Naive B cell (primary cell): ENCODE data around the gene NR1I3. TPM values are rescaled to one million over a fixed set of nuclear protein-coding genes. Genes with fewer than 3 reads are reported as not detected.

Experiments used
- ATAC-seq, 2 donors: fragments of 150-1000 bp; cut with Tn5 transposase; 2 replicates each; pipeline ENCODE4 v1.10.0; 2021; ENCODE audit warnings: low read depth in 2 of 2, mild to moderate bottlenecking in 2 of 2, moderate library complexity in 2 of 2
- DNase-seq: peaks from one replicate; pipeline ENCODE4 v3.0.0; 2022
- H3K27ac Mint-ChIP-seq, 6 donors: one replicate each; pipeline ENCODE4 v1.8.0; 2020 to 2022; ENCODE audit warnings: mild to moderate bottlenecking in 6 of 6, mixed read lengths in 6 of 6, moderate library complexity in 5 of 6, inconsistent platforms in 2 of 6
- H3K27me3 Mint-ChIP-seq, 3 donors: one replicate each; pipeline ENCODE4 v1.8.0; 2021 to 2022; ENCODE audit warnings: mixed read lengths in 3 of 3, mild to moderate bottlenecking in 1 of 3
- H3K36me3 Mint-ChIP-seq, 2 donors: one replicate each; pipeline ENCODE4 v1.8.0; 2020 to 2022; ENCODE audit warnings: mixed read lengths in 2 of 2, inconsistent platforms in 1 of 2, mild to moderate bottlenecking in 1 of 2
- H3K4me1 Mint-ChIP-seq, 3 donors: one replicate each; pipeline ENCODE4 v1.8.0; 2020 to 2022; ENCODE audit warnings: mixed read lengths in 3 of 3, inconsistent platforms in 1 of 3, mild to moderate bottlenecking in 1 of 3, moderate library complexity in 1 of 3
- H3K4me3 Mint-ChIP-seq, 8 donors: one replicate each; pipeline ENCODE4 v1.8.0; 2020 to 2022; ENCODE audit warnings: mild to moderate bottlenecking in 8 of 8, mixed read lengths in 8 of 8, moderate library complexity in 8 of 8, inconsistent platforms in 2 of 8
- H3K9me3 Mint-ChIP-seq, 7 donors: one replicate each; pipeline ENCODE4 v1.8.0; 2020 to 2022; ENCODE audit warnings: mixed read lengths in 7 of 7, mild to moderate bottlenecking in 5 of 7, inconsistent platforms in 2 of 7, moderate library complexity in 1 of 7
- polyA plus RNA-seq, 6 donors: library from polyadenylated mRNA; unstranded; fragments of 300-500 nt; fragmentation: Illumina TruSeq; gene quantifications; one replicate each; pipeline ENCODE4 v1.2.3, GENCODE V29; 2021; ENCODE audit warnings: low read depth in 6 of 6

The NR1I3 gene, protein sequence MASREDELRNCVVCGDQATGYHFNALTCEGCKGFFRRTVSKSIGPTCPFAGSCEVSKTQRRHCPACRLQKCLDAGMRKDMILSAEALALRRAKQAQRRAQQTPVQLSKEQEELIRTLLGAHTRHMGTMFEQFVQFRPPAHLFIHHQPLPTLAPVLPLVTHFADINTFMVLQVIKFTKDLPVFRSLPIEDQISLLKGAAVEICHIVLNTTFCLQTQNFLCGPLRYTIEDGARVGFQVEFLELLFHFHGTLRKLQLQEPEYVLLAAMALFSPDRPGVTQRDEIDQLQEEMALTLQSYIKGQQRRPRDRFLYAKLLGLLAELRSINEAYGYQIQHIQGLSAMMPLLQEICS
- polyA plus RNA-seq, result not detected

- DNase-seq, result no peak
- H3K36me3 Mint-ChIP-seq, result no peaks in the 10 kb centered on the region
- H3K4me3 Mint-ChIP-seq, result no peak within 1 kb of the TSS
Measured at GRCh38 chr1:161238039-161238473, at the start of gene NR1I3. TSS of gene NR1I3 (minus strand) at chr1:161238203. CDS start at chr1:161236565, 1,638 bp downstream.

DNA sequence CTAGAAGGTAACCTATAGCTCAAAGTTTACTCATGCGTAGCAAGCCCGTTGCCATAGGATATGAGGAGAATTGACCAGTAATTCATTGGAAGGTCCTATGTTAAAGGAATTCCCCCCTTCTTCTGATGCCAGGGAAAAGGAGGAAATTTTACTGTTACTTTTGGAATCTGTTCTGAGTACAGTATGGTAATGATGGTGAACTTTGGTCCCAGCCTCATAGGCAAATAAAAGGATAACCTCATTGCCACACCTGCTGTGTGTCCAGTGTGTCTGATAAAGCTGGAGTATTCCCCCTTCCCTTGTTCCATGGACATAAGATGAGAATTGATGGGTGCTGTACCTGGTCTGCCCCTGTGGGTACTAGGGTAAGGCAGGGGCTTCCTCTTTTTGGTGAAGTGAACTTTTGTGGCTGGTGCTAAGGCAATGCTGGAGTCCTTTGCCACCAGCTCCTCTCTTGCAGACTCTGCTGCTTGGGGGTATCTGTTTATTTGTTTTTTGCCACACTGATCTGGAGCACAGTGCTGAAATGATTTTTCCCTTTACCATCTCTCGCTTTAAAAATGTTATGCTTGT, 49.6 kb upstream of the NR1I3 start:
- no peaks in the 10 kb centered on the region for H3K36me3 Mint-ChIP-seq
- ATAC-seq (no peak), DNase-seq (no peak)
- no peak overlapping the region for H3K4me3 Mint-ChIP-seq
- peaks cover 6 to 14% (median 10%) of the 10 kb centered on the region in 3 donors for H3K4me1 Mint-ChIP-seq
- peaks cover 6 to 10% (median 6%) of the 10 kb centered on the region in 3 donors for H3K27me3 Mint-ChIP-seq
- H3K27ac Mint-ChIP-seq, result peak overlapping the region in 1 of 6 donors; percentile 33
- H3K9me3 Mint-ChIP-seq, result no peaks in the 10 kb centered on the region

More at GRCh38 chr1:161238039-161238473, at the start of gene NR1I3:
- Mint-ChIP-seq H3K4me1 (peaks cover 0 to 8% (median 8%) of the 10 kb centered on the region in 3 donors), H3K27me3 (peaks cover 34 to 57% (median 43%) of the 10 kb centered on the region in 3 donors), H3K27ac (peak within 1 kb of the TSS in 1 of 6 donors; percentile 86), H3K9me3 (no peaks in the 10 kb centered on the region)
- ATAC-seq, result no peak

DNA sequence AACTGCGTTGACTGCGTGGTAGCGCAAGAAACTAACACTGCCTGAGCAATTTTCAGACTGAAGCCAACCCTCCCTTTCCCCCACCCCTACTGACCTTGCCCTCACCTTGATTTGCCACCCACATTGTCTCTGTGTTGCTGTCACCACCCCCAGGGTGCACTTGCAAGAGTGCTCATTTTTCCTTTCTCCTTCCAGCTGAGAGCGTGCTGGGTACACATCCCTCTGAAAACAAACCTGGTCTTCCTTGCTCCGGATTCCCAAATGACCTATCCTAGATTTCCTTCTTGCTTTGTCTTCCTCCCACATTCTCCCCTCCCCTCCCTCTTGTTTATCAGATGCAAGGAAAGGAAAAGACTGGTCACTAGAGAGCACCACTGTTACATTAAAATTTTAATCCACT, 47.5 kb upstream of the NR1I3 start:
- Mint-ChIP-seq H3K9me3 (no peaks in the 10 kb centered on the region), H3K27ac (peak overlapping the region in 1 of 6 donors; percentile 24), H3K36me3 (no peaks in the 10 kb centered on the region), H3K4me3 (no peak overlapping the region), H3K27me3 (peaks cover 6 to 10% (median 9%) of the 10 kb centered on the region in 3 donors), H3K4me1 (peaks cover 3 to 9% (median 7%) of the 10 kb centered on the region in 3 donors)
- ATAC-seq (no peak), DNase-seq (no peak)

DNA sequence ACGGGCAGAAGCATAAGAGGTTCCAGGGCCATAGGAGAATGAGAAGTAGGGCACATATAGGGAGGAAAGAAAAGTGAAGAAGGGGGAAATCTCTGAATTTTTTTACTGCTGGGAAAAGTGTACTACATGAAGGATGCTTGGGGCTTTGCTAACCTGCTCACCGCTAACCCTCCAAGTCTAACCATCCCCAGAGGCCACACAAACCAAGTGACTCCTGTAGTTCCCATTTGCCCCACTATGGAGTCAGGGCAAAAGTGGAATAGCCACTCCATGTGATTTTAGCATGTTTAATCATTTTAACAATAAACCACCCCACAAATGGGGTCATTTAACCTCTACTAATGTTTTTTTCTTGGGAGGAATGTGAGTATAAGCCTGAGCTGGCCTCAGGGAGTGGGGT, 47.1 kb upstream of the NR1I3 start:
- Mint-ChIP-seq H3K27ac (no peak overlapping the region), H3K27me3 (peaks cover 9 to 10% (median 10%) of the 10 kb centered on the region in 3 donors), H3K9me3 (no peaks in the 10 kb centered on the region), H3K4me1 (peaks cover 3 to 9% (median 7%) of the 10 kb centered on the region in 3 donors), H3K36me3 (no peaks in the 10 kb centered on the region), H3K4me3 (no peak overlapping the region)
- ATAC-seq (no peak), DNase-seq (no peak)

- DNase-seq, result no peak
- no peaks in the 10 kb centered on the region for H3K9me3 Mint-ChIP-seq
- H3K27ac Mint-ChIP-seq, result peak overlapping the region in 1 of 6 donors; percentile 6
- peaks cover 9 to 22% (median 20%) of the 10 kb centered on the region in 3 donors for H3K27me3 Mint-ChIP-seq
- ATAC-seq, result no peak
- H3K36me3 Mint-ChIP-seq, result peaks cover 0 to 7% of the 10 kb centered on the region in 2 donors
- H3K4me1 Mint-ChIP-seq, result peaks cover 3 to 9% (median 7%) of the 10 kb centered on the region in 3 donors
- no peak overlapping the region for H3K4me3 Mint-ChIP-seq
Measured at GRCh38 chr1:161282991-161283390, 45.0 kb upstream of the NR1I3 start.

DNA sequence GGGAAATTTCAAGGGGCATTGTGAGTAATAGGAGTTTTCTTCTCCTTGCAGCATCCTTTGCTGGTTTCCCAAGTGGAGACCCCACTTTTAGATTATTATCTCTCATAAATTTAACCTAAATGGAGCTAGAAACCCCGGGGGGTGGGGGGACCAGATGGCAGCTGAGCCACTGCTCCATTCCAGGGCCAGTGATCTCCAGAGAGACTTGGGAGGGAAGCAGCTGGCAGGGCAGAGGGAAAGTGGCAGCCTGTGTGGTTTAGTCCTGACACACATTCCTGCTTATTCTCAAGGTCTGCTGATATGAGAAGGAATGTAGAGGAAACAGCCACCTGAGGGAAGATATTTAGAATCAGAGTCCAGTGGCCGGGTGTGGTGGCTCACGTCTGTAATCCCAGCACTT, 36.9 kb upstream of the NR1I3 start:
- no peak overlapping the region for H3K27ac Mint-ChIP-seq

GRCh38 chr1:161273402-161273801, 35.4 kb upstream of the NR1I3 start:
- Mint-ChIP-seq H3K36me3 (no peaks in the 10 kb centered on the region), H3K9me3 (no peaks in the 10 kb centered on the region), H3K4me3 (no peak overlapping the region), H3K4me1 (no peaks in the 10 kb centered on the region), H3K27me3 (peaks cover 23 to 49% (median 39%) of the 10 kb centered on the region in 3 donors), H3K27ac (no peak overlapping the region)
- ATAC-seq (no peak), DNase-seq (no peak)

More for the DNA sequence above, 36.9 kb upstream of the NR1I3 start:
- Mint-ChIP-seq H3K27me3 (peaks cover 23 to 54% (median 45%) of the 10 kb centered on the region in 3 donors), H3K36me3 (peaks cover 0 to 7% of the 10 kb centered on the region in 2 donors), H3K4me1 (no peaks in the 10 kb centered on the region), H3K9me3 (no peaks in the 10 kb centered on the region), H3K4me3 (no peak overlapping the region)
- DNase-seq, result no peak
- ATAC-seq, result no peak

DNA sequence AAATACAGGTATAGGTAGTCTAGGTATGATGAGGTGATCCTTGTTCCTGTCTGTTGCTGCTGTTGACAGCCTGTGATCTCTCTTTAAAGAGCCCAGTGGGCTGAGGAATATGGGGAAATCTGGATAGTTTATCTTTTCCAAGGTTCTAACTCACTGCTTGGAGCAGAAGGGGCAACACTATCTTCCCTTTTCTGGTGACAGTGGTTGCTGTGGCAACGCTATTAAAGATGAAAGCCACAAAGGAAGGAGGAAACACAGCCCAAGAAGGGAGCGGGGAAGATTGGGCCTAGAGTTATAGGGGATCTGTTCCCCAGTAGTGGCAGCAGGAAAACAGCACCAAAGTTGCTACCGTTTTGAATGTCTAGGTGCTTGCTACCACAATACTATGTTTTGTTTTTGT, 29.3 kb upstream of the NR1I3 start:
- Mint-ChIP-seq H3K4me3 (no peak overlapping the region), H3K4me1 (peaks cover 5 to 13% (median 10%) of the 10 kb centered on the region in 3 donors), H3K27ac (no peak overlapping the region), H3K27me3 (peaks cover 3 to 17% (median 10%) of the 10 kb centered on the region in 3 donors), H3K36me3 (no peaks in the 10 kb centered on the region), H3K9me3 (no peaks in the 10 kb centered on the region)
- DNase-seq (no peak), ATAC-seq (no peak)

GRCh38 chr1:161266836-161267235, 28.8 kb upstream of the NR1I3 start:
- no peak for ATAC-seq
- Mint-ChIP-seq H3K27ac (no peak overlapping the region), H3K9me3 (no peaks in the 10 kb centered on the region), H3K27me3 (peaks cover 5 to 17% (median 14%) of the 10 kb centered on the region in 3 donors), H3K4me1 (peaks cover 5 to 13% (median 10%) of the 10 kb centered on the region in 3 donors), H3K36me3 (no peaks in the 10 kb centered on the region), H3K4me3 (no peak overlapping the region)
- no peak for DNase-seq

DNA sequence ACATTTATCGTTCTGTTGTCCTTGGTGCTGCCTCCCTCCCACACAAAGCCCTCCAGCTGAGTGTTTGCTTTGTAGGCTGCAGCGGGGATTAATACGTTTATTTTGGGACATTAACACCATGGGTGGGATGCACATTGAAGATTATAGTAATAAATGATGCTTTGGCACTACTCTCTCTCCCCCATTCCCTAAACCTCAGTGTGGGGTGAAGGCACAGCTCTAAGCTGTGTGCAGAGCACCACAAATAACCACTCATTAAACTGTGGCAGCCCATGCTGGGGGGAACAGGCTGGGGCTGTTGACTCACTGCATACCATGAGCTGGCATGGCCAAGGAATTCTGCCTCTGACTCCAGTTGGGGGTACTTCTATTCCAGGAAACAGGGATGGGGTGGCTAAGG, 28.2 kb upstream of the NR1I3 start:
- no peak overlapping the region for H3K27ac Mint-ChIP-seq
- H3K36me3 Mint-ChIP-seq, result no peaks in the 10 kb centered on the region
- H3K9me3 Mint-ChIP-seq, result no peaks in the 10 kb centered on the region

GRCh38 chr1:161265305-161265704, 27.3 kb upstream of the NR1I3 start:
- H3K27ac Mint-ChIP-seq, result no peak overlapping the region
- DNase-seq (no peak), ATAC-seq (no peak)
- H3K36me3 Mint-ChIP-seq, result no peaks in the 10 kb centered on the region
- H3K4me3 Mint-ChIP-seq, result no peak overlapping the region
- peaks cover 19 to 30% (median 24%) of the 10 kb centered on the region in 3 donors for H3K27me3 Mint-ChIP-seq
- H3K4me1 Mint-ChIP-seq, result peaks cover 5 to 24% (median 21%) of the 10 kb centered on the region in 3 donors
- no peaks in the 10 kb centered on the region for H3K9me3 Mint-ChIP-seq

More for the DNA sequence above, 28.2 kb upstream of the NR1I3 start:
- ATAC-seq (no peak), DNase-seq (no peak)
- H3K4me1 Mint-ChIP-seq, result peaks cover 5 to 16% (median 14%) of the 10 kb centered on the region in 3 donors
- H3K27me3 Mint-ChIP-seq, result peaks cover 11 to 21% (median 17%) of the 10 kb centered on the region in 3 donors
- no peak overlapping the region for H3K4me3 Mint-ChIP-seq

GRCh38 chr1:161261261-161262235, 23.5 kb upstream of the NR1I3 start:
- Mint-ChIP-seq H3K27ac (peak overlapping the region in 2 of 6 donors; percentile 53 to 64), H3K9me3 (peaks cover 0 to 20% (median 18%) of the 10 kb centered on the region in 7 donors), H3K36me3 (peaks cover 10 to 21% of the 10 kb centered on the region in 2 donors), H3K4me1 (peaks cover 11 to 32% (median 28%) of the 10 kb centered on the region in 3 donors), H3K4me3 (no peak overlapping the region), H3K27me3 (peaks cover 51 to 62% (median 61%) of the 10 kb centered on the region in 3 donors)
- ATAC-seq (peak; percentile 37 to 40), DNase-seq (no peak)
